22Rv1 (cell line): Measurements from ENCODE around the gene BCL11B.

Experiments
- ZFX ChIP-seq: fragments of 450-650 bp; IDR thresholded peaks from 2 replicates; pipeline ENCODE4 v1.6.1; 2017; ENCODE audit warnings: antibody characterized with exemption, borderline replicate concordance
- TF ChIP-seq, protein P1 (sequence below): fragments of 450-650 bp; IDR thresholded peaks from 2 replicates; pipeline ENCODE4 v1.5.1; 2017; ENCODE audit warnings: mild to moderate bottlenecking

GRCh38 chr14:99121319-99121875, 150.6 kb downstream of the BCL11B start:
- TF ChIP-seq, protein P1, sequence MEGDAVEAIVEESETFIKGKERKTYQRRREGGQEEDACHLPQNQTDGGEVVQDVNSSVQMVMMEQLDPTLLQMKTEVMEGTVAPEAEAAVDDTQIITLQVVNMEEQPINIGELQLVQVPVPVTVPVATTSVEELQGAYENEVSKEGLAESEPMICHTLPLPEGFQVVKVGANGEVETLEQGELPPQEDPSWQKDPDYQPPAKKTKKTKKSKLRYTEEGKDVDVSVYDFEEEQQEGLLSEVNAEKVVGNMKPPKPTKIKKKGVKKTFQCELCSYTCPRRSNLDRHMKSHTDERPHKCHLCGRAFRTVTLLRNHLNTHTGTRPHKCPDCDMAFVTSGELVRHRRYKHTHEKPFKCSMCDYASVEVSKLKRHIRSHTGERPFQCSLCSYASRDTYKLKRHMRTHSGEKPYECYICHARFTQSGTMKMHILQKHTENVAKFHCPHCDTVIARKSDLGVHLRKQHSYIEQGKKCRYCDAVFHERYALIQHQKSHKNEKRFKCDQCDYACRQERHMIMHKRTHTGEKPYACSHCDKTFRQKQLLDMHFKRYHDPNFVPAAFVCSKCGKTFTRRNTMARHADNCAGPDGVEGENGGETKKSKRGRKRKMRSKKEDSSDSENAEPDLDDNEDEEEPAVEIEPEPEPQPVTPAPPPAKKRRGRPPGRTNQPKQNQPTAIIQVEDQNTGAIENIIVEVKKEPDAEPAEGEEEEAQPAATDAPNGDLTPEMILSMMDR = no peak
- TF ChIP-seq ZFX = no peak
